GM12891 (cell line): ENCODE data around the gene CPLX3.

ENCODE experiments used
- DNase-seq: peaks from one replicate; pipeline ENCODE4 v3.0.0; 2011; ENCODE audit warnings: low spot score; ENCODE audit not compliant: insufficient read length
- FAIRE-seq: peaks from 2 replicates; lab custom pipeline; 2011; peaks lifted over from hg19 to GRCh38; lab: Jason Lieb, UNC
- PAX5 ChIP-seq: IDR thresholded peaks from 2 replicates; pipeline ENCODE4 v1.6.1; 2011; ENCODE audit warnings: low read length, moderate library complexity, mild to moderate bottlenecking; ENCODE audit not compliant: insufficient read depth, severe bottlenecking
- POLR2A ChIP-seq: IDR thresholded peaks from 2 replicates; pipeline ENCODE4 v1.6.1; 2011; ENCODE audit warnings: low read depth, low read length, control low read depth
- POLR2AphosphoS5 ChIP-seq: IDR thresholded peaks from 2 replicates; pipeline ENCODE4 v1.6.1; 2011; ENCODE audit warnings: low read depth, low read length, control low read depth
- POU2F2 ChIP-seq: IDR thresholded peaks from 2 replicates; pipeline ENCODE4 v1.6.1; 2011; ENCODE audit warnings: low read depth, mild to moderate bottlenecking, control low read depth, low read length, moderate library complexity
- SPI1 ChIP-seq: IDR thresholded peaks from 2 replicates; pipeline ENCODE4 v1.6.1; 2011; ENCODE audit warnings: low read depth, low read length, control low read depth
- TAF1 ChIP-seq: IDR thresholded peaks from 2 replicates; pipeline ENCODE4 v1.6.1; 2011; ENCODE audit warnings: low read depth, low read length, control low read depth

CPLX3 gene

GRCh38 chr15:74801311-74801997, 25.0 kb upstream of the CPLX3 start:
- TF ChIP-seq POLR2AphosphoS5 (no peak), TAF1 (no peak), SPI1 (no peak), POLR2A (no peak), POU2F2 (no peak), PAX5 (no peak)
- no peak for FAIRE-seq
- no peak for DNase-seq

- FAIRE-seq: no peak
- TF ChIP-seq PAX5: no peak
- no peak for TF ChIP-seq TAF1
- TF ChIP-seq SPI1: no peak
- TF ChIP-seq POU2F2: no peak
- TF ChIP-seq POLR2A: no peak
- no peak for TF ChIP-seq POLR2AphosphoS5
- no peak for DNase-seq
Observed at GRCh38 chr15:74802290-74802689, 24.1 kb upstream of the CPLX3 start.

DNA sequence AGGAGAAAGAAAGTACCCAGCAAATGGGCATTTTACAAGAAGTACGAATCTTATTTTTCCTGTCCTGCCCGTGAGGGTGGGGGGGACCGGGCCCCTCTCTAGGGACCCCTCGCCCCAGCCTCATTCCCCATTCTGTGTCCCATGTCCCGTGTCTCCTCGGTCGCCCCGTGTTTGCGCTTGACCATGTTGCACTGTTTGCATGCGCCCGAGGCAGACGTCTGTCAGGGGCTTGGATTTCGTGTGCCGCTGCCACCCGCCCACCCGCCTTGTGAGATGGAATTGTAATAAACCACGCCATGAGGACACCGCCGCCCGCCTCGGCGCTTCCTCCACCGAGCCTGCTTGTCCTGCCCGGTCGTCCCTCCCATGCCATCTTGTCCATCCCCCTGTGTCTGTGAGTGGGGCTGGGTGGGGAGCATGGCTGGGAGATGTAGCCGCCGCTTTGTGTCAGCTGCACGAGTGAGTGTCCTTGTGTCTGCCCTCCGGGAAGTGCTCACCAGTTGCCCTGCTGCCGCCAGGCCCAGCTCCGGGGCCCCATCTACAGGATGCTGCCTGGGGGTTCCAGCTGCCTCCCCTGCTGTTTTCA, 23.5 kb upstream of the CPLX3 start:
- no peak for DNase-seq
- no peak for TF ChIP-seq POLR2AphosphoS5
- TF ChIP-seq SPI1: no peak
- TF ChIP-seq TAF1: no peak
- TF ChIP-seq POLR2A: no peak
- no peak for TF ChIP-seq POU2F2
- TF ChIP-seq PAX5: no peak
- FAIRE-seq: no peak

GRCh38 chr15:74804935-74805334, 21.5 kb upstream of the CPLX3 start:
- TF ChIP-seq POLR2AphosphoS5: no peak
- FAIRE-seq: peak; percentile 33
- DNase-seq: no peak

- DNase-seq: no peak
- TF ChIP-seq TAF1 (no peak), PAX5 (no peak), POLR2A (no peak), POLR2AphosphoS5 (no peak), POU2F2 (no peak), SPI1 (no peak)
- FAIRE-seq: no peak
Observed at GRCh38 chr15:74807282-74807681, 19.1 kb upstream of the CPLX3 start.

DNA sequence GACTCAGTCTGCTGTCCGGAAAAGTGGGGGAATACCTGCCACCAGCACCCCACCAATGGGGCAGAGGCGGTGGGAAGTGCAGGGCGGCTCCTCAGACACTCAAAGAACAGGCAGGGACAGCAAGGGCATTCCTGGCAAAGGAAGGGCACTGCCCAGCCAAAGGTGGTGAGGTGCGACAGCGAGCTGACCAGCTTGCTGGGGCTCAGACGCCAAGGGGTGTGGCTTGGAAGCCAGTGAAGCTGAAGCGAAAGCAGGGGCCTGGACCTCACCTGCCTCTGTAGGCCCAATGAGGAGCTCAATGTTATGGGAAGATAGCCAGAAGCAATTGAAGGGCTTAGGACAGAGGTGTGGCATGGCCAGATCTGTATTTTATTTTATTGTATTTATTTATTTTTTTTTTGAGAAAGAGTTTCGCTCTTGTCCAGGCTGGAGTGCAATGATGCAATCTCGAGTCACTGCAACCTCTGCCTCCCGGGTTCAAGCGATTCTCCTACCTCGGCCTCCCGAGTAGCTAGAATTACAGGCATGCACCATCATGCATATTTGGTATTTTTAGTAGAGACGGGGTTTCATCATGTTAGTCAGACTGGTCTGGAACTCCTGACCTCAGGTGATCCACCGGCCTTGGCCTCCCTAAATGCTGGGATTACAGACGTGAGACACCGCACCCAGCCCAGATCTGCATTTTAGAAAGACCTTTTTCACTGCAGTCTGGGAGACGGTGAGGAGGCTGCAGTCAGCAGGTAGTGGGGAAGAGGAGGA, 18.2 kb upstream of the CPLX3 start:
- DNase-seq (no peak), FAIRE-seq (no peak)
- TF ChIP-seq PAX5: no peak
- TF ChIP-seq TAF1: no peak

DNA sequence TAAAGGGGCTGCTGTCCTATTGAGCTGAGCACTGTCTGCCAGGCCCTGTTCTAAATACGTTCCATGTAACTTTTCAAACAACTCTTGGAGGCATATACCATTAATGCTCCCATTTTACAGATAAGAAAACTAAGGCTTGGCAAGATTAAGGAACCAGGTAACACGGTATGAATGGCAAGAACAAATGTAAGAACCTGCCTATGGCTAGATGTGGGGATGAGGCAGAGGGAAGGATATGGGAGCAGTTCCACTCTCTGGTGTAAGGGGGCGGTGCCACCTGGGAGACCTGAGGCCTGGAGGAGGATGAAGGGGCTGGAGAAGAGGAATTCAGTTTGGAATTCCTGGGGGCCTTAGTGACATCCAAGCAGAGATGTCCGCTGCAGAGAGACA, 17.6 kb upstream of the CPLX3 start:
- no peak for DNase-seq
- TF ChIP-seq POLR2A: no peak
- TF ChIP-seq SPI1: no peak
- TF ChIP-seq PAX5: no peak
- TF ChIP-seq POLR2AphosphoS5: no peak
- TF ChIP-seq TAF1: no peak
- no peak for TF ChIP-seq POU2F2

GRCh38 chr15:74809242-74809641, 17.2 kb upstream of the CPLX3 start:
- no peak for TF ChIP-seq POU2F2
- no peak for TF ChIP-seq POLR2AphosphoS5
- no peak for TF ChIP-seq TAF1
- no peak for TF ChIP-seq POLR2A
- TF ChIP-seq PAX5: no peak
- TF ChIP-seq SPI1: no peak
- FAIRE-seq (no peak), DNase-seq (no peak)

More for the DNA sequence above, 17.6 kb upstream of the CPLX3 start:
- no peak for FAIRE-seq

GRCh38 chr15:74809956-74810355, 16.5 kb upstream of the CPLX3 start:
- TF ChIP-seq SPI1 (no peak), POLR2AphosphoS5 (no peak), POLR2A (no peak), PAX5 (no peak), POU2F2 (no peak)
- DNase-seq (no peak), FAIRE-seq (no peak)

DNA sequence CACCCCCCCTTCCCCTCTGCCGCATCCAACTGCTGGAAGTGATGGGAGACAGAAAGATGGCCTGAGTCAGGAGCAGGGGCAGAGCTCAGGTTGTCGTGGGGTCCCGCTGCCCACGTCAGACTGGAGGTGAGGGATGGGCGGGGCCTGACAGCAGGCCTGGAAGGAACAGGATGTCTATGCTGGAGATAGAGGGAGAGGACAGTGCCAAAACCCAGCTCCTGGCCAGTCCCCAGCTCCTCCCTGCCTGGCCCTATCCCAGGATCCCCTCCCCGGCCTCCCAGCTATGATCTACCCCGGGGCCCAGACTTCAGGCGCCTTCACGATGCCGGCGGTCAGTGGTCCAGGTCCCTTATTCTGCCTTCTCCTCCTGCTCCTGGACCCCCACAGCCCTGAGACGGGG, 13.9 kb upstream of the CPLX3 start, which contains the start of gene LMAN1L:
LMAN1L (plus strand) TSS at position 303 of the 400 bp plus-strand sequence; CDS start at position 323, 20 bp downstream.
- DNase-seq: no peak
- TF ChIP-seq POLR2AphosphoS5 (no peak), SPI1 (no peak), POLR2A (no peak), PAX5 (no peak), TAF1 (no peak), POU2F2 (no peak)
- FAIRE-seq: no peak
